ENCODE data around the gene COL4A2.
"Not testable (repeated sequence)": the region's sequence is repeated elsewhere in the genome, so short reads cannot be mapped to it uniquely, and the experiment has no call there.

The COL4A2 gene

GRCh38 chr13:110484290-110485048 is 177.4 kb downstream of the COL4A2 start:
- Mint-ChIP-seq H3K4me3 (no peak overlapping the region), H3K36me3 (no peaks in the 10 kb centered on the region), H3K27ac (no peak overlapping the region), H3K9me3 (no peaks in the 10 kb centered on the region), H3K27me3 (peaks cover 2% of the 10 kb centered on the region), H3K4me1 (no peaks in the 10 kb centered on the region)

GRCh38 chr13:110485604-110486003 is 178.5 kb downstream of the COL4A2 start:
- no peaks in the 10 kb centered on the region for H3K4me1 Mint-ChIP-seq

GRCh38 chr13:110486061-110486715 is 179.1 kb downstream of the COL4A2 start:
- H3K27me3 Mint-ChIP-seq, result peaks cover 2% of the 10 kb centered on the region
- H3K4me1 Mint-ChIP-seq, result no peaks in the 10 kb centered on the region
- no peak overlapping the region for H3K4me3 Mint-ChIP-seq

More at GRCh38 chr13:110485604-110486003, 178.5 kb downstream of the COL4A2 start:
- Mint-ChIP-seq H3K36me3 (no peaks in the 10 kb centered on the region), H3K4me3 (no peak overlapping the region), H3K27me3 (peaks cover 2% of the 10 kb centered on the region), H3K27ac (no peak overlapping the region), H3K9me3 (no peaks in the 10 kb centered on the region)

GRCh38 chr13:110486880-110487279 is 179.8 kb downstream of the COL4A2 start:
- H3K36me3 Mint-ChIP-seq, H3K27ac Mint-ChIP-seq, H3K4me3 Mint-ChIP-seq, H3K4me1 Mint-ChIP-seq, H3K9me3 Mint-ChIP-seq, H3K27me3 Mint-ChIP-seq: not testable (repeated sequence)

More at GRCh38 chr13:110486061-110486715, 179.1 kb downstream of the COL4A2 start:
- Mint-ChIP-seq H3K9me3 (no peaks in the 10 kb centered on the region), H3K36me3 (no peaks in the 10 kb centered on the region), H3K27ac (no peak overlapping the region)

- Mint-ChIP-seq H3K27me3 (no peaks in the 10 kb centered on the region), H3K36me3 (no peaks in the 10 kb centered on the region), H3K9me3 (no peaks in the 10 kb centered on the region), H3K27ac (no peak overlapping the region), H3K4me1 (no peaks in the 10 kb centered on the region), H3K4me3 (no peak overlapping the region)
These were observed 183.1 kb downstream of the COL4A2 start for GRCh38 chr13:110490009-110490770.

GRCh38 chr13:110491869-110492678 is 185.0 kb downstream of the COL4A2 start:
- Mint-ChIP-seq H3K4me3 (no peak overlapping the region), H3K9me3 (no peaks in the 10 kb centered on the region), H3K27ac (no peak overlapping the region), H3K36me3 (no peaks in the 10 kb centered on the region), H3K4me1 (no peaks in the 10 kb centered on the region), H3K27me3 (no peaks in the 10 kb centered on the region)

GRCh38 chr13:110492679-110493593 is 185.9 kb downstream of the COL4A2 start:
- H3K4me3 Mint-ChIP-seq, result no peak overlapping the region
- no peaks in the 10 kb centered on the region for H3K4me1 Mint-ChIP-seq
- H3K27ac Mint-ChIP-seq, result no peak overlapping the region
- H3K36me3 Mint-ChIP-seq, result no peaks in the 10 kb centered on the region
- no peaks in the 10 kb centered on the region for H3K9me3 Mint-ChIP-seq
- H3K27me3 Mint-ChIP-seq, result no peaks in the 10 kb centered on the region

- no peaks in the 10 kb centered on the region for H3K36me3 Mint-ChIP-seq
- no peaks in the 10 kb centered on the region for H3K4me1 Mint-ChIP-seq
- no peak overlapping the region for H3K4me3 Mint-ChIP-seq
- H3K9me3 Mint-ChIP-seq, result no peaks in the 10 kb centered on the region
- no peaks in the 10 kb centered on the region for H3K27me3 Mint-ChIP-seq
- no peak overlapping the region for H3K27ac Mint-ChIP-seq
These were observed 186.5 kb downstream of the COL4A2 start for GRCh38 chr13:110493613-110494012.

GRCh38 chr13:110495376-110495775 is 188.3 kb downstream of the COL4A2 start:
- no peaks in the 10 kb centered on the region for H3K36me3 Mint-ChIP-seq
- H3K9me3 Mint-ChIP-seq, result no peaks in the 10 kb centered on the region
- H3K27me3 Mint-ChIP-seq, result no peaks in the 10 kb centered on the region
- H3K4me1 Mint-ChIP-seq, result no peaks in the 10 kb centered on the region
- H3K27ac Mint-ChIP-seq, result no peak overlapping the region
- no peak overlapping the region for H3K4me3 Mint-ChIP-seq

- Mint-ChIP-seq H3K9me3 (no peaks in the 10 kb centered on the region), H3K4me1 (no peaks in the 10 kb centered on the region), H3K4me3 (no peak overlapping the region), H3K27me3 (no peaks in the 10 kb centered on the region), H3K27ac (no peak overlapping the region), H3K36me3 (no peaks in the 10 kb centered on the region)
These were observed 188.8 kb downstream of the COL4A2 start for GRCh38 chr13:110495881-110496280.

GRCh38 chr13:110496281-110496680 is 189.2 kb downstream of the COL4A2 start:
- Mint-ChIP-seq H3K9me3 (no peaks in the 10 kb centered on the region), H3K36me3 (no peaks in the 10 kb centered on the region), H3K27ac (no peak overlapping the region), H3K27me3 (no peaks in the 10 kb centered on the region), H3K4me3 (no peak overlapping the region), H3K4me1 (no peaks in the 10 kb centered on the region)

- no peaks in the 10 kb centered on the region for H3K4me1 Mint-ChIP-seq
- H3K4me3 Mint-ChIP-seq, result no peak overlapping the region
- no peaks in the 10 kb centered on the region for H3K36me3 Mint-ChIP-seq
- no peaks in the 10 kb centered on the region for H3K27me3 Mint-ChIP-seq
- no peak overlapping the region for H3K27ac Mint-ChIP-seq
- no peaks in the 10 kb centered on the region for H3K9me3 Mint-ChIP-seq
These were observed 189.9 kb downstream of the COL4A2 start for GRCh38 chr13:110497003-110497402.

GRCh38 chr13:110497896-110498295 is 190.8 kb downstream of the COL4A2 start:
- not testable (repeated sequence) for H3K9me3 Mint-ChIP-seq, H3K27ac Mint-ChIP-seq, H3K36me3 Mint-ChIP-seq, H3K27me3 Mint-ChIP-seq, H3K4me3 Mint-ChIP-seq, H3K4me1 Mint-ChIP-seq

GRCh38 chr13:110498327-110498726 is 191.2 kb downstream of the COL4A2 start:
- no peak overlapping the region for H3K4me3 Mint-ChIP-seq
- no peaks in the 10 kb centered on the region for H3K27me3 Mint-ChIP-seq
- no peaks in the 10 kb centered on the region for H3K36me3 Mint-ChIP-seq
- H3K4me1 Mint-ChIP-seq, result no peaks in the 10 kb centered on the region
- H3K27ac Mint-ChIP-seq, result no peak overlapping the region
- H3K9me3 Mint-ChIP-seq, result no peaks in the 10 kb centered on the region
